GM18909 (cell line): ENCODE results near the gene AASS.
A peak's percentile ranks its signal among the peaks of the same experiment; 100 is the strongest.

Experiments used
- ATAC-seq: cut with Tn5 transposase; IDR thresholded peaks from one replicate; pipeline ENCODE4 v1.9.1; 2021; ENCODE audit warnings: mild to moderate bottlenecking; ENCODE audit not compliant: unreplicated experiment, poor library complexity

AASS gene

DNA sequence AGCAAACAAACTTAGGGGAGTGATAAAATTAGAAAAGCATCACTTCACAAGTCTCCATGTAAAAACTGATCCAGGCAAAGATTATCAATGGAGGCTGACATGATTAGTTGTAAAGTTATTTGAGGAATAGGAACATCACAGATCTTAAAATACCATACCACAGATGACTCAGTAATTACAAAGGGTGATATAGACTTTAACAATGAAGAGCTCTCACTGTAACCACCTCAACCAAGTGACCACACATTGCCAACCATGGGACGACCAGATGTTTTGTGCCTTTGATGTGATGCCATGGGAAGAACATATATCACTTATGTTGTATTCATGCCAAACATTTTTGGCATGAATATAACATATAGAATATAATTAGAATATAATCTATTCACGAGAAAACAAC, 11.7 kb downstream of the AASS start:
- ATAC-seq: no peak

- ATAC-seq: no peak
Observed at GRCh38 chr7:122123746-122124145, 20.3 kb downstream of the AASS start.

DNA sequence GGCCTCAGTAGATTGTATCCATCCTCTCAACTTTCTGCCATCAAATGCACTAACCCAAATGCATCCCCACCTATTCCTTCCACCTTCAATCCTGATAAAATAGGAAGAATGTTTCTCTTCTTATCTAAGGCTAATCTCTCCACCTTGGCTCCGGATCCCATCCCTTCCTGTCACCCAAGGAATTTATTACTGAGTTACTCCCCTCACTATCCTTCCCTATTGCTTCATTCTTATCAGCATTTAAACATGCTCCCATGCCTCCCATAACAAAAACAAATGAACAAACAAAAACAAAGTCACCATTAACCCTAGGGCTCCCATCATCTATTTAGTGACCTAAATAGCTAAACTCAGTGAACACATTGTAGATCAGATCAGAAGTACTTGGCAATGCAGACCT, 25.3 kb downstream of the AASS start:
- ATAC-seq: no peak

DNA sequence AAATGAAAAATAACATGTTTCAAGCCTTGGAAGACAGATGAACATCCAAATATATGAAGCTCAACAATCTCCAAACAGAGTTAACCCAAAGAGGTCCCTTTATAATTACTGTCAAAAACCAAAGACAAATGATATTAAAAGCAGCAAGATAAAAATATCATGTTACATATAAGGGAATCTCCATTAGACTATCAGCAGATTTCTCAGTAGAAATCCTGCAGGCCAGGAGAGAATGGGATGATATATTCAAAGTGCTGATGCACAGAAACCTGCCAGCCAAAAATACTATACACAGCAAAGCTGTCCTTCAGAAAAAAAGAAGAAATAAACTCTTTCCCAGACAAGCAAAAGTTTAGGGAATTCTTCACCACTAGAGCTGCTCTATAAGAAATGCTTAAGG, 41.0 kb downstream of the AASS start:
- no peak for ATAC-seq

DNA sequence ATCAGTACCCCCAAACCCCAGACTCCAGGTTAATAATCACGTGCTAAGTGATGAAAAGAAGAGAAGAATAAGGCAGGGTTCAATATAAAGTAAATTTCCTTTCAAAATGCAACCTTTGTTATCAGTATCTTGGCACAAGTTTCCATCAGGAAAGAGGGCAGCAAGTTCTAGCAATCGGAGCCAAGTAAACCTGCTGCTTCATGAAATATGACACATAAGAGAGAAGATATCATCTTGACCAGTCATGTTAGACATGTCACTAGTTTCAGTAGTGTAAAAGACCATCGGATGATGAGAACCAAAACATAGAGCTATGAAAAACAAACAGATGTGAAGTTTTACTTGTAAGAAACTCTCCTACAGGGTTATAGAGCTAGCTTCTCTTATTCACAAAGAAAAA, 44.0 kb downstream of the AASS start:
- no peak for ATAC-seq

GRCh38 chr7:122095642-122096041, 48.4 kb downstream of the AASS start:
- no peak for ATAC-seq

GRCh38 chr7:122094549-122094948, 49.5 kb downstream of the AASS start:
- no peak for ATAC-seq

GRCh38 chr7:122092964-122093797, 50.9 kb downstream of the AASS start:
- ATAC-seq: peak; percentile 95

GRCh38 chr7:122082670-122083069, 61.4 kb downstream of the AASS start:
- ATAC-seq: no peak

DNA sequence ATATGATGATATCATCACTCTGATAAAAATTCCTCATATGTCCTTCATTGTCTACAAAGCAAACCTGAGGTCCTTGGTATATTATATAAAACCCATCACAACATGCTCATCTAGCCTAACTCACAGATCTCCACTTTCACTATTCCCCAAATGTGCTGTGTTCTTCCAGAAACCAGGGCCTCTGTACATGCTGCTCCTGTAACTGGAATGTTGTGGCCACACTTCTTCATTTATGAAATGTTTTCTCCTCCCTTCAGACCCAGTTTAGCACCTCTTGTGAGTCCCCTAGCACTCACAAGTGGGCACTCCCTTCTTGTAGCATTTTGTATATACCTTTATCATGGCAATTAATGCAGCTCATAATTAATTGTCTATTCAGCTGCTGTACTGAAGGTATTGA, 61.9 kb downstream of the AASS start:
- ATAC-seq: no peak

DNA sequence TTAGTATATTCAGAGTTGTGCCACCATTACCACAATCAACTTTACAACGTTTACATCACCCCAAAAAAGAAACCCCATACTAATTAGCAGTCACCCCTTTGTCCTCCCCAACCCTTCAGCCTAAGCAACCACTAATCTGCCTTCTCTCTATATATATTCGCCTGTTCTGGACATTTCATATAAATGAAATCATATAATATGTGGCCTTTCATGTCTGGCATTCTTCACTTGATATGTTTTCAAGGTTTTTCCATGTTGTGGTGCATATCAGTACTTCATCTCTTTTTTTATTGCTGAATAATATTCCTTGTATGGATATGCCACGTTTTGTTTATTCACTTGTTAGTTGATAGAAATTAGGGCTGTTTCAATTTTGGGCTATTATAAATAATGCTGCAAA, 70.4 kb downstream of the AASS start:
- ATAC-seq: no peak

DNA sequence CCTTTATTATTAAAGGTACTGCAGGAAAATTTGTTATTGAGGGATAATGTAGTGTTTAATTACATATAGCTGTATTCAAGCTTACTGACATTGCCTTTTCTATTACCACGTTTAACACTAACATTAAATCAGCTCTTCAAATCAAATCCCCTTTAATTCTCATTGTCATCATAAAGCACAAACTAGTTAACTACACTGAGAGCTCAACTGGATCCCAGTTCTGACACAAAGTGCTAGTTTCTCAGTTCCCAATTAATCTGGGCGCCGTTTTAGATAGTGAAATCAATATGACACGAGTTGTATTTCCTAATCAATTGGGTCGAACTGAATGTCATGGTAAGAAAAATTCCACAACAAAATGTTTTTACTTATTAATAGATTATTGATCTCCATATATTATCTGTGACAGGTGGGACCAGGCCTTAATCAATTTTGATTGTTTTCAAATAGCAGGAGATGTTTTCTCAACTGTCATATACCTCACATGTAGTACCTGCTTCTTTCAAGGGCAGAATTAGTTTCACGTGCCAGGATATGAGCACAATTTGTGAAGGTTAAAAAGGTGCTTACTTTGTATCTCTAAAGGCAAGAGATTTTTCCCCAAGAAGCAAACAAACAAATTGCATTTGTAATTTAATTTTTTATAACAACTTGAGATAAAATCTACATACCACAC, 71.0 kb downstream of the AASS start:
- ATAC-seq: no peak

DNA sequence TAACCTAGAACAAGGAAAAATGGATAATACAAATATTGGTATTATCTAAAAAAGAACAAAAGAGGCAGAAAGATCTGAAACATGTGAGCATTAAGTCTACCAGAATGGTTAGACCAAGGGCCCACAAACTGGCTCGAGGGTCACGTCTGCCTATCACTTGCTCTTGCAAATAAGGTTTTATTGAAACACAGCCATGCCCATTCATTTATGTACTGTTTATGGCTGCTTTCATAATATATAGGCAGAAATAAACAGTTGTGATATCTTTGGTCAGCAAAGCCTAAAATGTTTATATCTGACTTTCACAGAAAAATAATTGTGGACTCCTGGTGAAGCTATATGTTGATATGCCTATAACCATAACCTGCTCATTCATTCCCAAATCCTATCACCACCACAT, 71.8 kb downstream of the AASS start:
- no peak for ATAC-seq

DNA sequence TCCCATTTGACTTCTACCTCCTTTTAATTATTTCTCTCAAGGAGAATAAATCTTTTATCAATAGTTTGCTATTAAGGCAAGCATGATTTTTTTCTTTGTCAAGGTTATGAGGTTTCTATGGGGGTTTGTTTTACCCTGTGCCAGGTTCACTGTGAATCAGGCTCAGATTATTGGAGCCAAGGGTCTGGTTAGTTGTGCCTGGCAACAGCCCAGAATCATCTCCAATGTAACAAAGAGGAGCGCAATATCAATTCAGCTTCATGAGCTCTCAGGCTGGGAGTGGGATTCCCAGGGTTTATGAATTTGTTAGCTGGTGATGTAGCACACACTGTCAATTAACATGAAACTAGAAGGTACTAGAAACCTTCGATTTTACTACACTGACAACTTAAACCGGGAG, 73.2 kb downstream of the AASS start:
- ATAC-seq: no peak

DNA sequence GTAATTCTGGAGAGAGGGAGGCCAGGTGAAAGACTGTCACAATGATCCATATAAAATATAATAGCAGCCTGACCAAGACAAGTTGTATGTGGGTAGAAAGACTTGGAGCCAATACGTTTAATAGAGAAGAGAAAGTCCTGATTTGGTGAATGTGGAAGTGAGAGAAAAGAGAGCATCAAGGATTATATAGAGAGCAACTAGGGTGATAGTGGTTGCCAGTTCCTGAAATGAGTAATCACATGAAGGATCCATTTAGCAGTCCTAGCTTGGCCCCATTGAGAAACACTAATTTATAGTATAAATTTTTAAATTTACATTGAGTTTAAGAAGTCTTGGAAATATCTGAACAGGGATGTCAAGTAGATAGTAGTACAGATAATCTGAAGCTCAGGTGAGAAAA, 74.0 kb downstream of the AASS start:
- ATAC-seq: no peak

GRCh38 chr7:122068999-122069398, 75.0 kb downstream of the AASS start:
- no peak for ATAC-seq

- no peak for ATAC-seq
Observed at GRCh38 chr7:122068046-122068445, 76.0 kb downstream of the AASS start.

DNA sequence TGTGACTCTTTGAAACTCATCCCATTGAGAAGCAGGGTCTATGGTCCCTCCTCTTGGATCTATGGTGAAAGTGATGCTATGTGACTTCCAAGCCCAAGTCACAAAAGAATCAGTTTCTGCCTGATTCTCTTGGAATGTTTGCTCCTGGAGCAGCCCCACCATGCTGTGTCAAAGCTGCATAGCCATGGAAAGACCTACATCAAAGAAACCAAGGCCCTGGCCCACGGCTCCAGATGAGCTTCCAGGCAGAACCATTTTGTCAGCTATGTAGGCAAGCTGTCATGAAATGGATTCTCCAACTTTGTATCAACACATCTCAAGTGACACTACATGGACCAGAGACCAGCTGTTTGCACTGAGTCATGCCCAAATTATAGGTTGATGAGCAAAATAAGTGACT, 77.0 kb downstream of the AASS start:
- ATAC-seq: no peak

GRCh38 chr7:122064971-122065370, 79.1 kb downstream of the AASS start:
- no peak for ATAC-seq

- no peak for ATAC-seq
Observed at GRCh38 chr7:122063146-122063545, 80.9 kb downstream of the AASS start.

- no peak for ATAC-seq
Observed at GRCh38 chr7:122059542-122059941, 84.5 kb downstream of the AASS start.

GRCh38 chr7:122056977-122057376, 87.1 kb downstream of the AASS start:
- no peak for ATAC-seq
